Stimulated activated CD8-positive, alpha-beta memory T cell treated with anti-CD3 and anti-CD28 coated beads, Interleukin-7, amount 100 ng/mL, for 24 hours (primary cell): ENCODE measurements around the gene DCP1A.
A peak's percentile ranks its signal among the peaks of the same experiment; 100 is the strongest.
"Not testable (repeated sequence)": the region's sequence is repeated elsewhere in the genome, so short reads cannot be mapped to it uniquely, and the experiment has no call there.

Experiments
- DNase-seq: peaks from one replicate; pipeline ENCODE4 v3.0.0-alpha.2; 2020; ENCODE audit warnings: low read depth

Gene DCP1A

GRCh38 chr3:53264718-53265117 lies 82.6 kb downstream of the DCP1A start:
- no peak for DNase-seq

DNA sequence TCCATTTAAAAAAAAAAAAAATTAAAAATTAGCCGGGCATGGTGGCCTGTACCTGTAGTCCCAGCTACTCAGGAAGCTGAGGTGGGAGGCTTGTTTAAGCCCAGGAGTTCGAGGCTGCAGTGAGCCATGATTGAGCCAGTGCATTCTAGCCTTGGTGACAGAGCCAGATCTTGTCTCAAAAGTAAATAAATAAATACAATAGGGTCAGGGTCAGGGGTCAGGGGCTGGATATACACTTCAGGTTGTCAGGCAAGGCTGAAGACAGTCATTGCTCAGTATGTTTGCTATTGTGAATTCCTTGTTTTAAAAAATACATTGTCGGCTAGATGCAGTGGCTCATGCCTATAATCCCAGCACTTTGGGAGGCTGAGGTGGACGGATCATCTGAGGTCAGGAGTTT lies 83.4 kb downstream of the DCP1A start:
- no peak for DNase-seq

DNA sequence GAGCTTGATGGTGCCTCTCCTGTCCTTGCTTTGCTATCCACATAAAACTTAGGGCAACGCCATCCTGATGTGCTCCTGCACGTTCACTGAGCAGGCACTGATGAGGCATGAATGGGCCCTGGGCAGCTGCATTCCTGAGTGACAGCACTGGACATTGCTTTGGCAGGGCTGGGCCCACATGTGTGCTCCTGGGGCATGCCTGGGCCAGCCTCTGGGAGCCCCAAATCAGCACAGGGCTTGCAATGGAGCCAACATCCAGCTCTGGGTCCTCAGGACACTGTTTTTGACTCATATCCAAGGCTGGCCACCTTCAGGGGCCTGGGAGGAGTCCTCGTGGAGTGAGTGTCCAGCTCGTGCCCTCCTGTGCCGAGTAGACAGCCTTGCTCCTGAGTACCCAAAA lies 85.6 kb downstream of the DCP1A start:
- DNase-seq: no peak

GRCh38 chr3:53260286-53260785 lies 87.0 kb downstream of the DCP1A start:
- DNase-seq: no peak

DNA sequence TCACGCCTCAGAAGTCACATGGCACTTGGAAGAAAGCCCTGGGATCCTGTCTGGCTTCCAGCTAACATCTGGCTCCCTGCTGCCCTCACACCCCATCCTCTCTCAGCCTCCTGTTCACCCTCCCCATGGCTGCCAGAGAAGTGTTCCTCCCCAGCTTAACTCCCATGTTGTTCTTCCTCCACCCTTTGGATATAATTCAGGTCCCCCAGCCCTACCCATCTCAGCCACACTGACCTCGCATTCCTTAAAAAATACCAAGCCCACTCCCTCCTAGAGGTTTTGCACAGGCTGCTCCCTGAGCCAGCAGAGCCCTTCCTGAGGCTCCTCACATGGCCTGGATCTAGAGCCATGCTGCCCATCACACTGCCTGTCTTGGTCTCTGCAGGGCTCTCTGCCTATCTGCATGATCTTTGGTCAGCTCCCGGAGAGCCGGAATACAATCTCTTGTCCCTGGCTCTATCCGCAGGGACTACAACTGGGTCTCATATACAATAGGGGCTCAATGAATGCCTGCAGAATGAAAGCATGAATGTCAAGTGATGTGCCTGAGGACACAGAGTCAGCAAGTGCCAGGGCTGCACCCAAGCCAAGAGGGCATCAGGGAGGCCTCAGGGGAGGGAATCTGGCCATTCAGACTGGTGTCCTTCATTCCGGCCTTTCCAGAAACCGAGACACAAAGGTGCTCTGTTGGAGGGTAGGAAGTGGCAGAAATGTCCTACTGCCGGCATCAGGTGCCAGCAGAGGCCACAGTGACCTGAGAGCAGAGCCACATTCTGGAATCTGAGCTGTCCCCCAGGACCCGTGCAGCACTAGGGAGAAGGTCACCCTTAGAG lies 87.7 kb downstream of the DCP1A start:
- DNase-seq: no peak

DNA sequence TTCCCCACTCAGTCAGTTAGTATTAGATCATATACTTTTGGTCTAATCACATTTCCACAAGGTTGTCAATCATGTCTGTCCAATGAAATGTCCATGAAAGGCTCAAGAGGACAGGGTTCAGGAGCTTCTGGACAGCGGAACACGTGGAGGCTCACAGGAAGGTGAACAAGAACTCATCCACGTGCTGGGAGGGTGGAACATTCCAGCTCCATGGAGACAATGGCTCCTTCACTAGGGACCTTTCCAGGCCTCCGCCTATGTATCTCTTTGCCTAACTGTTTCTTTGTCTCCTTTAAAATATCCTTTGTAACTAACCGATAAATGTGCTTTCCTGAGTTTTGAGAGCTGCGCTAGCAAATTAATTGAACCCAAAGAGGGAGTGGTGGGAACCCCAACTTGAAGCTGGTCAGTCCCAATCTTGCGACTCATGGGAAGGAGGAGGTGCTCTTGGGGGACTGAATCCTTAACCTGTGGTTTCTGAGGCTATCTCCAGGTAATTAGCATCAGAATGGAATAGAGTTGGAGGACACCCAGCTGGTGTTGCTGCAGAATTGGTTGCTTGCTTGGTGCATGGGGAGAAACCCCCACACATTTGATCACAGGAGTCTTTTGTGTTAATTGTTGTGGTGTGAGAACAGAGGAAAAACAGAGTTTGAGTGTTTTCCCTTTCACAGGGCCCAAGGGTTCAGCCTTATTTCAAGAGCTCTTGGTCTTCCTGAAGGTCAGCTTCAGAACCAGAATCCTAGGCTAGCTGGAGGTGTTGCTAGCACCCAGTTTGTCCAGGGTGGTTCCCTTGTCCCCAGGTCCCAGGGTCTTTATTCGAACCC lies 88.5 kb downstream of the DCP1A start:
- no peak for DNase-seq

DNA sequence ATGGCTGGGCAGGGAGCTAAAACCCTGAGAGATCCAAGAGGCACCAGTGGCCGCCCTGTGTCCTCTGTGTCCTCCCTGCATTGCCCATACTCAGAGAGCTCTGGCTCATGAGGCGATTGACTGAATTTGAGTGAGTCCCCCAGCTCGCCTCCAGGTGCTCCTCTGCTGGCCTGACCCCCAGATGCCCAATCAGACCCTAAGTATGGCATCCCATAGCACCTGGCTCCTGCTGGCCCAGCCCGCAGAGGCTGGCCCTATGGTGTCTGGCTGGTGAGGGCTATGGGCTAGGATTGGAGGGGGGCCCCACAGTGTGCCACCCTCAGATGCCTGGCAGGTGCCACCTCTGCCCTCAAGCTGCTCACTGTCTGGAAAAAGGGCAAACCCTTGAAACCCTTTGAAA lies 89.9 kb downstream of the DCP1A start:
- no peak for DNase-seq

GRCh38 chr3:53256704-53257055 lies 90.7 kb downstream of the DCP1A start:
- DNase-seq: no peak

GRCh38 chr3:53255775-53256703 lies 91.3 kb downstream of the DCP1A start, which contains the start of gene TKT:
Gene TKT, minus strand, starts transcription at chr3:53256022. Its CDS starts 80 bp downstream, at chr3:53255942.
- DNase-seq: peak; percentile 56

GRCh38 chr3:53255423-53255774 lies 91.9 kb downstream of the DCP1A start:
- DNase-seq: peak; percentile 4

DNA sequence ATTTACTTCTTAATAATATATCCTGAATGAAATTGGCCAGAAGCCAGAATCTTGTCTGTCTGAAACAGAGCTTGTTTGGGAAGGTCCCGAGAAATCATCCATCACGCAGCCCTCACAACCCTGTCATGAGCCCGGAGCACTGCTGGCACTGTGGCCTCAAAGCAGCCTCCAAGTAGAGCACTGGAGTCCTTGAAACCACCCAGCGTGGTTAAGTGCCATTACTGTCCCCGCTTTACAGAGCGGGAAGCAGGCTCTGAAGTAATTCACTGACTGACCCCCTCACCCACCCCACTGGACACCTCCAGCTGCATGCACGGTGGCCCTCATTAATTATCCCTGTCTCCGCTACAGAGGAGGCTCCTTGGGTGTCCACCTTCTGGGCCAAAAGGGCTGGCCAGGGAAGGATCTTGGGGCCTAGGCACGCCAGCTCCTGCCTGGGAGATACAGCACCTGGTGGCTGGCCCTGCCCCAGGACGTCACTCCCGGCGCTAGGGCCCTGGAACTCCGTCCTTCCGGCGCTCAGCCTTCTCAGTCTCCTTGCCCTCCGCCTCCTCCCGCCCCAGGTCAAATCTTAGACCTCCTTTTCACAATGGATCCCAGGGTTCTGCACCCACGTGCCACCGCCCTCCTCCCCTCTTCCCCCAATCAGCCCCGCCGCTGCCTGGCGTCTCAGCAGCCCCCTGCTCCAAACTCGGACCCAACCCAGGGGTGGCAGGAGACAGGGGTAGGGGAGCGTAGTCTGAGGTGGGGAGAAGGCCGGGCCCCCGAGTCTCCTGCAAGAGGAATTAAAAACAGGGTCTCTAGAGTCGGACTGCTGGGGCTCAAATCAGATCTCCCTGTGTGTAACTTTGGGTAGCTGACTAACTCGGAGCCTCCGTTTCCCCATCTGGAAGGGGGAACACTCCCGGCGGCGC lies 92.6 kb downstream of the DCP1A start:
- DNase-seq: peak; percentile 16

DNA sequence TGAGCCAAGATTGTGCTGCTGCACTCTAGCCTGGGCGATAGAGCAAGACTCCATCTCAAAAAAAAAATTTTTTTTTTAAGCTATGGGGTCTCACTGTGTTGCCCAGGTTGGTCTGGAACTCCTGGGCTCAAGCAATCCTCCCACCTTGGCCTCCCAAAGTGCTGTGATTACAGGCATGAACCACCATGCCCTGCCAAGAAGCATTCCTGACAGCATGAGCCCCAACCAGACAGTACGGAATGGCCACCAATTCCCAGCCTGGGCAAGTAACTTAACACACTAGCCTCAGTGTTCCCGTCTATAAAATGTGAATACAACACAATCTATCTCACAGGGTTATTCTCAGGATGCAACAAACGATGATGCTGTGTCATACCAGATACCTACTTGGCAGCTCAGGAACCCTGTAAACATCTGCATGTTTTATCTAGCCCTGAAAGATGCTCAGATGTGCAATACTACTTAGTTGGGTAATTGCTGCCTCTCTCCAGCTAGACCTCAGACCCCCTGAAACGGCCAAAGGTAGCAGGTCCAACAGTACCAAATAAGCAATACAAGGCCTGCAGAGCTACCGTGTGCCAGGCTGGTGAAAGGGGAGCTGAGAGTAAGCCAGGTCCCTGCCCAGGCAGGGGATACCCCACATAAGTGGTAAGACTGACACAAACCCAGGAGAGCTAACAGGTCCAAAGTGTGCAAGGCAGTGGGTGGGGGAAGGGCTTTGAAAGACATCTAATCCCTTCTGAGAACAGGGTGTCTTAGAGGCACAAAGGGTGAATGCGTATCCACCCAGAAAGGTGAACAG lies 93.4 kb downstream of the DCP1A start:
- no peak for DNase-seq

DNA sequence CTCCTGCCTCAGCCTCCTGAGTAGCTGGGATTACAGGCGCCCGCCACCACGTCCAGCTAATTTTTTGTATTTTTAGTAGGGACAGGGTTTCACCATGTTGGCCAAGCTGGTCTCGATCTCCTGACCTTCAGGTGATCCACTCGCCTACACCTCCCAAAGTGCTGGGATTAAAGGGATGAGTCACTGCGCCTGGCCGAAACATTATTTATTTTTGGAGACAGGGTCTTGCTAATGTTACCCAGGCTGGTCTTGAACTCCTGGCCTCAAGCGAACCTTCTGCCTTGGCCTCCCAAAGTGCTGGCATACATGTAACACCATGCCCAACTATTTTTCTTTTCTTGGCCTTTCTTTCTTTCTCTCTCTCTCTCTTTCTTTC lies 94.4 kb downstream of the DCP1A start:
- DNase-seq: not testable (repeated sequence)

GRCh38 chr3:53252096-53252946 lies 95.0 kb downstream of the DCP1A start:
- DNase-seq: no peak

DNA sequence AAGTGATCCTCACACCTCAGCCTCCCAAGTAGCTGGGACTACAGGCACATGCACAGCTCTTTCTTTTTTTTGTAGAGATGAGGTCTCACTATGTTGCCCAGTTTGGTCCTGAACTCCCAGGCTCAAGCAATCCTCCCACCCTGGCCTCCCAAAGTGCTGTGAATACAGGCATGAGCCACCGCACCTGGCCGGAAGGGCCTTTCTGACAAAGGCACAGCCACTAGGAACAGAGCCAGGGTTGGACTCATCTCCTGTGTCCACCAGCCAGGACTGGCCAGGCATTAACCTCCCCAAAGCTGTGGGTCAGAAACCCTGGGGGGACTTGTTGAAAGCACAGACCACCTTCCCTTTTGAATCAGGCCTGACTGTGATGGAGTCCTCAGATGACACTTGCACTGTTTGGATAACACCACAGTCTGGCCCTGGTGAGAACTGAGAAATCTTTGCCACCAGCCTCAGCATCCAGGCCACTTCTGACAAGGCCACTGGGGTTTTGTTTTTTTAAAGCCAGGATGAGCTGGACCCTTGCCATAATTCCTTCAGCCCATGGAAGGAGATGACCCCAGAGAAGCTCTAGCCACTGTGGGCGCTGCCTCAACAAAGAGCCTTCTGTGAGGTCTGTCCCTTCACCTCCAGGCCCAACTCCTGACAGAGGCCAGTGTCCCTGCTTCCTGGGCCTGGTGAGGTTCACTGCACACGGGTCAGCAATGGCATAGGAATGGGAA lies 96.3 kb downstream of the DCP1A start:
- DNase-seq: no peak

DNA sequence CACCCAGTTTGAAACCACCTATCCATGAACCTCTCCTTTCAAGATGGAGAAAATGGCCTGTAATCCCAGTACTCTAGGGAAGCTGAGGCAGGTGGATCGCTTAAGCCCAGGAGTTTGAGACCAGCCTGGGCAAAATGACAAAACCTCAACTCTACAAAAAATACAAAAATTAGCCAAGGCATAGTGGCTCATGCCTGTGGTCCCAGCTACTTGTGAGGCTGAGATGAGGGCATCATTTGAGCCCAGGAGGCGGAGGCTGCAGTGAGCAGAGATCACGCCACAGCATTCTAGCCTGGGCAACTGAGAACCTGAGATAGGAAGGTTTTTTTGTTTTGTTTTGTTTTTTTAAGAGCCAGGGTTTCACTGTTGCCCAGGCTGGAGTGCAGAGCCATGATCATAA lies 96.9 kb downstream of the DCP1A start:
- DNase-seq: no peak

GRCh38 chr3:53248161-53248560 lies 99.2 kb downstream of the DCP1A start:
- no peak for DNase-seq

DNA sequence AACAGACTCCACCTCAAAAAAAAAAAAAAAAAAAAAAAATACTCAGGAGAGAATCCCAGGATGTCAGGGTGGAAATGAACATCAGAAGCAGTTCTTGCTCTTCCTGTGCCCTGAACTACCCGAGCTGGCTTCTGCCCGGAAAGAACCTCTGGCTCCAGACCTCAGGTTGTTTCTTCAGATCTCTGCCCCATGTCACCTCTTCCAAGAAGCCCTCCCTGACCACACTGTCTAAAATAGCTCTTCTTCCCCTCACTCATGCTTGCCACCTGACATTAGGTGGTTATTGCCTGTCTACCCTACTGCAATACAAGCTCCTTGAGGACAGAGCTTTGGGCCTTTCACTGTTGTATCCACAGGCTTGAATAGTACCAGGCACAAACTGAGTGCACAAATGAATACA lies 99.7 kb downstream of the DCP1A start:
- no peak for DNase-seq

DNA sequence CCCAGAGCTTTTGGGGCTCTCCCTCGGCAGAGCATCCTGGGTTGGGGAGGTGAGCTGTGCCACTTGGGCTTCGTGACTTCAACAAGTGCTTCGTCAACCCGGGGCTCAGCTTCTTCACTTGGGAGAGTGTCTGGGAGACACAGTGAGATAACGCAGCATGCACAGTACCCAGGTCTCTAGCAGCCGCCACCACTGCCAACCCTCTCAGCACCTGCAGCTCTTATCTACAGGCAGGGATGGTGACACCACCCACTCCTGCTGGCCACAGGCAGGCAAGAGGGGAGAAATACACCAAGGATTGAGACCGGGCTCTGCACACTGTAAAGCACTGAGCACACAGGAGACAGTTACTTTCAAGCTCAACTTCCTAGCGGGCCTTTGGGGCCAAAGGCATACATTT lies 103.1 kb downstream of the DCP1A start:
- no peak for DNase-seq
